ENCODE measurements around the gene FAM186B. TPM values are rescaled to one million over a fixed set of nuclear protein-coding genes. Genes with fewer than 3 reads are reported as not detected.

The FAM186B gene
- total RNA-seq, 1 experiment from 2014 or later = 0.46 TPM

DNA sequence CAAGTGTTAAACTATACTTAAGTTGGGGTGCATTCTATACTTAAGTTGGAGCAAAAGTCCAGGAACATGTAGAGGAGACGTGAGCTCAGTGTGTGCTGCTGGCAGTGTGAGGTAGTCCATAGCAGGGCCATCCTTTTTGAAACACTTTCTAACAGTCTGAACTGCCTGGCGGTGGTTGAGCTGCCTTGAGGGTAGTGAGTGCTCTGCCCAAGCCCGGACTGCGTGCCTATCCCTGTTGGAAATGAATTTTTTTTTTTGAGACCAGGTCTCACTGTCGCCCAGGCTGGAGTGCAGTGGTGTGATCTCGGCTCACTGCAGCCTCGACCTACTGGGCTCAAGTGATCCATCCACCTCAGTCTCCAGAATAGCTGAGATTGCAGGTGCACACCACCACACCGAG is 52.5 kb downstream of the FAM186B start:
- Histone ChIP-seq H3K4me1 (ENCODE audit: insufficient read depth, low read length) (no peaks in the 10 kb centered on the region), H3K14ac (ENCODE audit: insufficient read depth, low read length) (no peak overlapping the region), H2BK20ac (ENCODE audit: low read depth, low read length, poor library complexity, severe bottlenecking) (no peak overlapping the region), H2BK15ac (ENCODE audit: low read depth, low read length) (no peak overlapping the region), H2AK5ac (ENCODE audit: insufficient read length, low read length) (no peak overlapping the region), H2BK120ac (ENCODE audit: low read depth, low read length, poor library complexity, severe bottlenecking) (no peak overlapping the region), H3K23ac (ENCODE audit: insufficient read length, low read depth, low read length) (no peak overlapping the region), H2BK5ac (ENCODE audit: insufficient read length, low read length) (no peak overlapping the region), H3K79me2 (ENCODE audit: insufficient read depth, low read length) (no peaks in the 10 kb centered on the region), H3K9me3 (ENCODE audit: control insufficient read depth, low read depth, low read length) (no peaks in the 10 kb centered on the region), H3K27ac (ENCODE audit: insufficient read length, low read depth, low read length) (no peak overlapping the region), H4K8ac (replicated peaks; ENCODE audit: insufficient read length, low read depth, low read length) (no peak overlapping the region), H3K4me2 (ENCODE audit: insufficient read depth, insufficient read length, low read length) (no peak overlapping the region), H3K4ac (ENCODE audit: low read depth, low read length) (no peak overlapping the region), H3K18ac (ENCODE audit: insufficient read length, low read depth, low read length) (no peak overlapping the region), H2AFZ (ENCODE audit: low read length) (no peak overlapping the region), H3K79me1 (ENCODE audit: insufficient read depth, low read depth, low read length, poor library complexity, severe bottlenecking) (no peaks in the 10 kb centered on the region), H2BK12ac (ENCODE audit: insufficient read length, low read depth, low read length) (no peak overlapping the region), H4K20me1 (ENCODE audit: control insufficient read depth, insufficient read depth, insufficient read length) (no peaks in the 10 kb centered on the region), H4K91ac (ENCODE audit: insufficient read length, low read depth, low read length) (no peak overlapping the region), H3K9ac (ENCODE audit: extremely low read depth, insufficient read length, low read length) (no peak overlapping the region), H3K56ac (ENCODE audit: insufficient read length, low read depth, low read length) (no peak overlapping the region), H3T11ph (ENCODE audit: low read length) (no peak overlapping the region), H3K27me3 (ENCODE audit: insufficient read depth, low read length) (peaks cover 2% of the 10 kb centered on the region; the same call in 1 of the 2 replicates), H3K23me2 (ENCODE audit: insufficient read length, low read depth, low read length, poor library complexity, severe bottlenecking) (peaks cover 7% of the 10 kb centered on the region), H4K5ac (ENCODE audit: insufficient read length, low read depth, low read length) (no peak overlapping the region)
- Mint-ChIP-seq H3K27ac (no peak overlapping the region; a peak in 1 of 7 replicates), H3K9me3 (no peaks in the 10 kb centered on the region; a peak in 1 of 5 replicates), H3K36me3 (ENCODE audit: insufficient read depth in 1 of 3, low read depth in 3 of 3) (peaks cover 0 to 11% (median 10%) of the 10 kb centered on the region in 3 experiments; a peak in 4 of 7 replicates), H3K4me3 (no peak overlapping the region), H3K4me1 (peaks cover 0 to 17% of the 10 kb centered on the region in 2 experiments; a peak in 2 of 4 replicates), H3K27me3 (ENCODE audit: low read depth) (peaks cover 43% of the 10 kb centered on the region)
- no CpG with 5 or more reads among the region's 8 CpGs for WGBS (ENCODE audit: extremely low coverage, insufficient read length, low lambda C conversion rate)
- TF ChIP-seq, protein P1, sequence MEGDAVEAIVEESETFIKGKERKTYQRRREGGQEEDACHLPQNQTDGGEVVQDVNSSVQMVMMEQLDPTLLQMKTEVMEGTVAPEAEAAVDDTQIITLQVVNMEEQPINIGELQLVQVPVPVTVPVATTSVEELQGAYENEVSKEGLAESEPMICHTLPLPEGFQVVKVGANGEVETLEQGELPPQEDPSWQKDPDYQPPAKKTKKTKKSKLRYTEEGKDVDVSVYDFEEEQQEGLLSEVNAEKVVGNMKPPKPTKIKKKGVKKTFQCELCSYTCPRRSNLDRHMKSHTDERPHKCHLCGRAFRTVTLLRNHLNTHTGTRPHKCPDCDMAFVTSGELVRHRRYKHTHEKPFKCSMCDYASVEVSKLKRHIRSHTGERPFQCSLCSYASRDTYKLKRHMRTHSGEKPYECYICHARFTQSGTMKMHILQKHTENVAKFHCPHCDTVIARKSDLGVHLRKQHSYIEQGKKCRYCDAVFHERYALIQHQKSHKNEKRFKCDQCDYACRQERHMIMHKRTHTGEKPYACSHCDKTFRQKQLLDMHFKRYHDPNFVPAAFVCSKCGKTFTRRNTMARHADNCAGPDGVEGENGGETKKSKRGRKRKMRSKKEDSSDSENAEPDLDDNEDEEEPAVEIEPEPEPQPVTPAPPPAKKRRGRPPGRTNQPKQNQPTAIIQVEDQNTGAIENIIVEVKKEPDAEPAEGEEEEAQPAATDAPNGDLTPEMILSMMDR (conservative IDR thresholded peaks at IDR 0.05) = no peak
- no peak for DNase-seq
